HG02884 (cell line): ENCODE measurements around the gene SPC24.

Experiments
- ATAC-seq: cut with Tn5 transposase; IDR thresholded peaks from one replicate; pipeline ENCODE4 v1.9.1; 2021; ENCODE audit warnings: mild to moderate bottlenecking, moderate library complexity; ENCODE audit not compliant: unreplicated experiment

Gene SPC24

DNA sequence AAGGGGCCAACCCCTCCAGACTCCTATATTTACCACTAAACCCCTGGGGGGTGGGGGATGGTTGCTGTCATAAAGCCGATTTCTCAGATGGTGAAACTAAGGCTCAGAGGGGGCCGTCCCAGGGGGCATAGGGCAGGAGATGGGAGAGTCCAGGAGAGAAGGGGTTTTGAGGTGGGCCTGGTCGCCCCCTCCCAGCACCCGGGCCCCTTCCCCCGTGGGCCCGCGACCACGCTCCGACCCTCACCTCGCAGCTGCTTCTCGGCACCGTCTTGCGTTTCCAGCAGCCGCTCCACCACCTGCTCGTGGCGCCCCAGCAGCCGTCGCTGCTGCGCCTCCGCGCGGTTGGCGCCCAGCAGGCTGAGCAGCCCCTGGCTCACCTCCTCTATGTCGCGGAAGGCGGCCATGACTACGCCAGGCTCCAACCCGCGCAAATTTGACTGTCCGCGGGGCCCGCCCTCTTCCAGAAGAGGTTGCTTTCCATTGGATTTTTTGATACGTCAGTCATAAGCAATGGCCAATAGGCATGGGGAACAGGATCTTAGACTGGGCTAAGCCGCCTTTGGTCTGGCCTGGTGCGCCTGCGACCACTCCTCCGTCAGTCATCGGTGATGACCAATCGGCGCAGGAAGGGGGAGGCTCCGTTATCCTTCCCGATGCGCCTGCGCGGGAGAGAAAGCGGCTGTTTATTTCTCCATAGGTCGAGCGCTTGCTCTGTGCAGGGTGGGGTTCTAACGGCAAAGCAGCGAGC is at the start of gene SPC24:
TSS of gene SPC24 (minus strand) at position 410 of the 748 bp plus-strand sequence. CDS start at position 404, 6 bp downstream.
- ATAC-seq: peak; percentile 90

- ATAC-seq: no peak
Observed at GRCh38 chr19:11204943-11205349, 49.4 kb upstream of the SPC24 start.

DNA sequence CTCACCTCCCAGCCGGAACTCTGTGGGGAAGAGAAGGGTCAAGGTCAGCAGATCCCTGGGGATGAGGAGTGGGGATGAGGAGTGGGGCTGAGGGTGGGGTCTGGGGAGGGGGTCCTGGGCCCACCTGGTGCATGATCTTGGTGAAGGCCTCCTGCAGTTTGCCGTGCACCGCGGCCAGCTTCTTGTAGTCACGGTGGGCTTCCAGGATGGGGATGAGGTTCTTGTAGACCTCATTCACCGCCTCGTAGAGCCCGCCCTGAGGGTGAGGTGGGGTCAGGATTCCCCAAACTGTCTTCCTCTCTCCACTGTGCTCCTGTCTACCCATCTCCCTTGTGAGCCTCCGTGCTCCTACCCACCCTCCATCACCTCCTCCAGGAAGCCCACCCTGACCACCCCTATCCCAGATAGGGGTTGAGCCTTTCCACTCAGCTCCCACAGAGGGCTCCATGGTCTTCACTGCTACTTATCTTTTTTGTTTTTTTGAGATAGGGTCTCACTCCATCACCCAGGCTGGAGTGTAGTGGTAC is 48.6 kb upstream of the SPC24 start:
- no peak for ATAC-seq

DNA sequence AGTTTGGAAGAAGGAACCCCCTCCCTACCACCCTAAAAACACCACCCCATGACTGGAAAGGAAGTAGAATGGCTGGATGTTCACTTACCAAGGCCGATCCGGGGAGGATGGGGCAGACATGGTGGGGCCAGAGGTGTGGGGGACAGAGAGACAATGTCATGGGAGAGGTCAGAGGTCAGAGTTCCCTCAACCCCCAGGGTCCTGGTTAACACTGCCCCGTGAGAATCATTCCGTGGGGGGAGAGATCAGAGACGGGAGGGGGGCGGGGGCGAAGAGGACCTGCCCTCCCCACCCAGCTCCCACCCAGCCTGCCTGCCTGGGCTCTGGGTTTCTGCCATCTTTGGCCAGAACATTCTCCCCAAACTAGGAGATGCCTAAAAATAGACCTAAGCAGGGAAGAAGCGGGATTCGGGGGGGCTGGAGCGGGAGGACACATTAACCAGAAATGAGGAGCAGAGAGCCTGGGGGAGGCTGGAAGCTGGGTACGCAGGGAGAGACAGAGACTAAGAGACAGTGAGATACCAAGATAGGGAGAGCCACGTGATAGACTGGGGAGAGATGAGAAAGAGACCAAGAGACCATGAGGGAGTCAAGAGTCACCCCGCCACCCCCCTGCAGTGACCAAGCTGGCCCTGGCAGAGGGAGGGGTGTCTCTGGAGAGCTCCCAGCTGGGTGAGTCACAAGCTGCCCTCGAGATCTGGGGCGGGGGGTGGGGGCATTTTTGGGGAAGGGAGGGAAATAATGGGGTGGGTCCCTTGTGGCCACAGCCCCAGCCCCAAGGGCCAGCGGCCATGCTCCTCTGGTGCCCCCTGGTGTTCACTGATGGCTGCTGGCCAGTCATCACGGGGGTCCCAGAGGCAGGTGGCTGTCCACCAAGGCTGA is 47.9 kb upstream of the SPC24 start:
- ATAC-seq: no peak

- ATAC-seq: no peak
Observed at GRCh38 chr19:11202488-11203193, 47.1 kb upstream of the SPC24 start.

- ATAC-seq: no peak
Observed at GRCh38 chr19:11201791-11202190, 46.2 kb upstream of the SPC24 start.

DNA sequence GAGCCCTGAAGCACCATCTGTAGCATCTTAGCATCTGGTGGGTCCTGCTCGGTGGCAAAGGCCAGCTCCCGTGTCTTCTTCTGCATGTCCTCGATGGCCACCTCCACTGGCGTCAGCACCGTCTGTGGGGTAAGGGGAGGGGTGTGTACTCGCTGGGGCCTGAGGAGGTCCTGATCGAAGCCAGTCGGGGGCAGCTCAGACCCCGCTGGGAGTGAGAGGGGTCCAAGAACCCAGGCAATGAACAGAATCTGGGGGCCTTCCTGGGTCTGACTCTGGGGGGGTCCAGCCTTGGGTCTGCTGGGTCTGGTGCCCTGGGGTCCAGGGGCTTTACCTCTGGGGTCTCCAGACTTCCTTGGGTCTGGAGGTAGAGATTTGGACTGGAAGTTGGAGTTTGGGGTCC is 45.3 kb upstream of the SPC24 start:
- no peak for ATAC-seq

DNA sequence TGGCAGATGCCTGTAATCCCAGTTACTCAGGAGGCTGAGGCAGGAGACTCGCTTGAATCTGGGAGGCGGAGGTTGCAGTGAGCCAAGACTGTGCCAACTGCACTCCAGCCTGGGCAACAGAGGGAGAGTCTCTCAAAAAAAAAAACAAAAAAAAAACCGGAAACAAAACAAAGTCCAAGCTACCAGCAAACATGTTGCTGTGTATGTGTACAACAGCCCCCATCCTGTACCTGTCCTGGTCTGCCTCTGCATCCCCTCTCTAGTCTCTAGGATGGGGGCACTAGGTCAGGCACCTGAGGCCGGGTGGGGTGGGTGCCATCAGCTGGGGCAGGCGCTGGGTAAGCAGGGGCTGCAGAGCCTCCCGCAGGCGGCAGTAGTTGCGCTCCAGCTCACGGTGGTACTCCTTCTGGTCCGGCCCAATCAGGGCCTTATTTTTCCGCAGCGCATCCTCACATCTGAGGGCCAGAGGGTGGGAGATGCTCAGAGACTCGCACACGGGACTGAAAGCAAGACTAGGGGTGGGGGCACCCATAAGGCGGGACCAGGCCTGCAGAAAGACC is 44.5 kb upstream of the SPC24 start:
- no peak for ATAC-seq

- no peak for ATAC-seq
Observed at GRCh38 chr19:11199517-11199916, 43.9 kb upstream of the SPC24 start.

DNA sequence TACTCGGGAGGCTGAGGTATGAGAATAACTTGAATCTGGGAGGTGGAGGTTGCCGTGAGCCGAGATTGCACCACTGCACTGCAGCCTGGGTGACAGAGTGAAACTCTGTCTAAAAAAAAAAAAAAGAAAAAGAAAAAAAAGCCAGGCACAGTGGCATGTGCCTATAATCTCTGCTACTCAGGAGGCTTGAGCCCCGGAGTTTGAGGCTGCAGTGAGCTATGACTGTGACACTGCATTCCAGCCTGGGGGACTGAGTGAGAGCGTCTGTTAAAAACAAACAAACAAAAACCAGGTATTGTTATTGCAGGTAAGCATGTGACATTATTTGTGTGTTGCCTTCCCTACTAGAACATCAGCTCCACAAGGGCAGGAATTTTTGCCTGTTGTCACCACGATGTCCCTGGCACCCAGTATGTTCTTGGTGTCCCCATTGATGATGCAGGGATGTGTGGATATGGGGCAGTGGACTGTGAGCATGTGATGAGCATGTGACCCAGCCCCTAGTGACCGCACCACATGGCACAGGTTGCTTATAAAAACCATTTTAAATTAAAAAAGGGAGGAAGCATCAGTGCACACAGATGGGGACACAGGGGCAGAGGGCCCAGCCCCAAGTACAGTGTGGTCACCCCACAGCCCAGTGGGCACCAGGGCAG is 43.3 kb upstream of the SPC24 start:
- ATAC-seq: no peak

DNA sequence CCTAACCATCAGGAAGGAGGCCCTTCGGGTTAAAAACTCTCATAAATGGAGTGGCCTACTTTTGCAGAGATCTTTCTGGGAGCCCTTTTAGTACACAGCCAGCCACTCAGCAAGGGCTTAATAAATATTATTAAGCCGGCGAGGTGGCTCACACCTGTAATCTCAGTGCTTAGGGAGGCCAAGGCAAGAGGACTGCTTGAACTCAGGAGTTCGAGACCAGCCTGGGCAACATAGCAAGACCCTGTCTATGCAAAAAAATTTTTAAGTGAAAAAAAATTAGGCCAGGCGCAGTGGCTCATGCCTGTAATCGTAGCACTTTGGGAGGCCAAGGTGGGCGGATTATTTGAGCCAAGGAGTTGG is 42.6 kb upstream of the SPC24 start:
- no peak for ATAC-seq

DNA sequence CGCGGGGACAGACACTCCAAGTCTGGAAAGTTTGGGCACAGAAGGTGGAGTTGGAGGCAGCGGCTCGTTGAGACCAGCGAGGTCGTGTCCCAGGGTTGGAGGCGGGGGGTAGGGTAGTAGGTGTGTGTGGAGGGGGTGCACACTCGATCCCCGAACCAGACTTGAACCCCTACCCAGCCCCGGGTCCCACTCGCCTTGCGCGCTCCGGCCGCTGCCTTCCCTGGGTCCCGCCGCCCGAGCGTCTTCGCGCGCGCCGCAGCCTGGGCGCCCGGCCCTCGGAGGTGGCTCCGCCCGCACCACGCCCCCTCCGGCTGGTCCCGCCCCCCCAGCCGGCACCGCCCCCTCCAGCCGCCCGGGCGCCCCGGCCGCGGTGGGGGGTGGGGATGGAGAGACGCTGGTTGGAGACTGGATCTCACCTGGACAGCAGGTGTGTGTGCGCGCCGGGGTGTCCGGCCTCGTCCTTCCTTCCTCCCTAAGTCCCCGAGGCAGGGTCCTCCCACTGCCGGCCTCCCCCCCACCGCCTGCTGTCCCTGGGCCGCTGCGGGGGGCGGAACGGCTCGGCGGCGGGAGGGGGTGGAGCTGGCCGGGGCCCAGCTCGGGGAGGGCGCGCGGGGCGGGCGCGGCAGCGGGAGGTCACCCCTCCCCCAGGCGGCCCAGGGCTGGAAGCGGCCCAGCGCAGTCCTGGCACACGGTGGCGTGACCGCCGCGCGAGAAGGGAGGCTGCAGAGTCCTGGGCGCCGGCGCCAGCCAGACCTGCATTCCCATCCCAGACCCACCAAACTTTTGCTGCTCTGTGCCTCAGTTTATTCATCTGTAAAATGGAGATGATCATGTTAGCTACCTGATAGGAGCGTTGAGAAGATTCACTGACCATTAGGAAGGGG is 42.0 kb upstream of the SPC24 start, which contains the start of gene KANK2:
TSS of gene KANK2 (minus strand) at position 255 of the 884 bp plus-strand sequence. CDS start 3,034 bp downstream, outside the sequence.
- peak; percentile 81 for ATAC-seq

DNA sequence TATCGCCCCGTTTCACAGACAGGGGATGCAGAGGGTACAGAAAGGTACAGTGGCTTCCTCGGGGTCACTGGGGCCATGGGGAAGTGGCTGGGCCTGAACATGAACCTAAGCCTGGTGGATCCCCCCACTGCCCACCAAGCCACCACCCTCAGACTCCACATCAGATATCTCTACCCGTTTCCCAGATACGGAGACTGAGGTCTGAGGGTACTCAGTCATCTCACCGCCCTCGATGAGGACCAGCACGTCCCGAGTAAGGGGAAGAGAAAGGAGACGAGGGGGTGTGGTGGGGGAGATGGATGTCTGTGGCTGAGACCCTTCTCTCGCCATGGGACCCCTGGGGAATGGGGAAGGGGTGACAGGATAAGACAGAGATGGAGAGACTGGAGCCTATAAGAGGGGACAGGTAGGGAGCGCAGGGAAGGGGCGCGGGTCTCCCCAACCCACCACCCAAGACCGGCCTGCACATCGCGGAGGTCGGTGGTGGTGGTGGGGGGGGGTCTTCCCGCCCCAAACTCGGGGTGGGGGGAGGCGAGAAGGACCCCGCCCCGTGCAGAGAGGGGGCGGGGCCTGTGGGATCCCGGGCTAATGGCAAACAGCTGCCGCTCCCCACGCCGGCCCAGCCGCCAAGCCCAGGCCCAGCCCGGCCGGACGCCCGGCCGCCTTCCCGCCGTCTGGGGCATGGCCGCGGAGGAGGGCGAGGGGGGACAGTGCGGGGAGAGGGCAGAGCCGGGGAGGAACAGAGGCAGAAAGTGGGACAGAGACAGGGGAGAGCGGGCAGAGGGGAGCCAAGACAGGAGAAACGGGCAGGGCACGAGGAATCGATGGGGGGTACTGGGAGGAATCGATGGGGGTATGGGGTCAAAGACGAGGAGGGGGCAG is 41.1 kb upstream of the SPC24 start:
- ATAC-seq: no peak

- no peak for ATAC-seq
Observed at GRCh38 chr19:11195681-11196080, 40.1 kb upstream of the SPC24 start.

DNA sequence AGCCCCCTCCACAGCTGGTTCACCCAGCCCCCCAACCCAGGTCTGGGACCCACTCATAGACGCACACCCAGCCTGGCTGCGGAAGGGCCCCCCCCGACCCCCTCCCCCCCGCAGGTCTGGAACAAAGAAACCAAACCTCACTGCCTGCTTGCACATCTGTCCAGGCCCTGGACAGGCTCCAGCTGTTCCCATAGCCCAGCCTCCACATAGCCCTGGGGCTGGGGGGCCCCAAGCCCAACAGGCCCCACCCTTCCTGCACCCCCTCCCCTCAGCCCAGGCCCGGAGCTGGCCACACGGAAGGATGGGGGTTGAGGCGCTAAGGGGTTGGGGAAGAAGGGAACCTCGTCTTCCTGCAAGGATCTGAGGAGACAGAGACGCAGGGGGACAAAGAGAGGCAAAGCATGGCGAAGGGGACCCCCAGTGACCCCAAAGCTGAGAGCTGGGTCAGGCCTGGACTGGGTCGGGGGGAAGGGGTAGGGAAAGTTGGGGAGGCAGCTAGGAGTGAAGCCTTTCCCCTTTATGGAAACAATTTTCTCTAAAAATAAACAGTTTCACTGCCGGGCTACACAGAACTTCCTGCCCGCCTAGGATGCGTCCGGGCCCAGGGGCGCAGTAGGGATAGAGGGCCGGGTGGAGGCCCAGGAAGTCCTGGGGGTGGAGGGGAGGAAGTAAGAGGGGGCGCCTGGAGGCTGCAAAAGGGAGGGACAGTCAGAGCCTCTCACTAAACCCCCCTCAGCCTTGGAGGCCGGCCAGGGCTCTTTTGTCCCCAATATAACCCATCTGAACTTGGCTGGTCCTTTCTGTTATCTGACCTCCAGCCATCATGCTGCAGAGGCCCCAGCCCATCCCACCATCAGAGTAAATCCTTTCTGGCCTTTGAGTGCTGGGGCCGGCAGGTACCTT is 39.3 kb upstream of the SPC24 start:
- ATAC-seq: no peak

DNA sequence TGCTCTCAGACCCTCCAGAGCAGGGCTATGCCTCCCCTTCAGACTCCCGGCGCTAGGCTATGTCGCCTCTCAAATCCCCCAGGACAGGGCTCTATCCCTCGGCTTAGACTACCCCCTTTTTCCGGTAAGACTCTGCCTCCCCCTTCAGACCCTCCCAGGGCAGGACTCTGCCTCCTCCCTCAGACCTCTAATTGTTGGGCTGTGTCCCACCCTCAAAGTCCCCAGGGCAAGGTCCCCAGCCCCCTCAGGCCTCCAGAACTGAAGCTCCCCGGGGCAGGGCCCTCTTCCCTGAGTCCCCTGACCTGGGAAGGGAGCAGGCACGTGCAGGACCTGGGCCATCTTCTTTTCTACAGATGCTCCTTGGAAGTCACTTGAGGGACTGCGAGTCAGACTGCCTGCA is 38.6 kb upstream of the SPC24 start:
- ATAC-seq: no peak
